Esophagus squamous epithelium (tissue), 5 donors: Measurements from ENCODE around the gene IBTK. TPM values are rescaled to one million over a fixed set of nuclear protein-coding genes. Genes with fewer than 3 reads are reported as not detected.

ENCODE experiments used
- DNase-seq: peaks from one replicate; lab custom pipeline; 2025; lab: John Stamatoyannopoulos, UW
- H3K27ac ChIP-seq, 4 donors: fragments of 200-600 bp; sonication (generic); one replicate each; pipeline ENCODE4 v1.5.1; 2016 to 2019; ENCODE audit warnings: mild to moderate bottlenecking in 1 of 4
- H3K27me3 ChIP-seq, 4 donors: fragments of 200-600 bp; sonication (generic); 1 replicate in 3 of 4; 2 replicates in 1 of 4; pipeline versions ENCODE4 v1.5.1 to v1.6.0; 2017 to 2021; ENCODE audit warnings: antibody characterized with exemption in 1 of 4
- H3K36me3 ChIP-seq, 3 donors: fragments of 200-600 bp; sonication (generic); one replicate each; pipeline ENCODE4 v1.5.1; 2016 to 2019
- H3K4me1 ChIP-seq, 3 donors: fragments of 200-600 bp; sonication (generic); one replicate each; pipeline ENCODE4 v1.5.1; 2017 to 2019
- H3K4me3 ChIP-seq, 4 donors: fragments of 200-600 bp; sonication (generic); 1 replicate in 3 of 4; 2 replicates in 1 of 4; pipeline ENCODE4 v1.5.1; 2016 to 2019; ENCODE audit warnings: mild to moderate bottlenecking in 2 of 4, moderate library complexity in 1 of 4
- H3K9me3 ChIP-seq, 3 donors: fragments of 200-600 bp; sonication (generic); one replicate each; pipeline ENCODE4 v1.5.1; 2016 to 2019
- POLR2A ChIP-seq, 4 donors: fragments of 450-650 bp; IDR thresholded peaks; one replicate each; pipeline ENCODE4 v1.6.1; 2017; ENCODE audit warnings: antibody characterized with exemption in 4 of 4, mild to moderate bottlenecking in 4 of 4, moderate library complexity in 3 of 4
- WGBS, 2 donors: methylation state at CpG; one replicate each; pipeline ENCODE4 v1.1.5; 2018; 5-methylcytosine and 5-hydroxymethylcytosine counted together
- intact Hi-C: fragments of 100-400 bp; cut with DNase I; formaldehyde crosslinking; loops from one replicate; pipeline ENCODE4 v1.15.0; 2022
- total RNA-seq, 4 donors: library from RNA; depleted of rRNA; stranded (reverse); fragments of >200 nt; gene quantifications; one replicate each; pipeline ENCODE4 v1.1.0, GENCODE V29; 2016
- TF ChIP-seq, protein P1 (sequence below), 6 experiments: fragments of 450-650 bp in 4 of 6; fragments of 200-600 bp in 2 of 6; sonication (generic) in 2 of 6; IDR thresholded peaks; one replicate each; pipeline ENCODE4 v1.5.1; 2016 to 2019; ENCODE audit warnings: antibody characterized with exemption in 6 of 6, mild to moderate bottlenecking in 4 of 6, moderate library complexity in 4 of 6
- donor health status: DM: yes; HTN: yes; CAD: no.

The IBTK gene
- total RNA-seq, 4 donors from 2014 or later = 15.0 to 33.5 (median 27.0) TPM

DNA sequence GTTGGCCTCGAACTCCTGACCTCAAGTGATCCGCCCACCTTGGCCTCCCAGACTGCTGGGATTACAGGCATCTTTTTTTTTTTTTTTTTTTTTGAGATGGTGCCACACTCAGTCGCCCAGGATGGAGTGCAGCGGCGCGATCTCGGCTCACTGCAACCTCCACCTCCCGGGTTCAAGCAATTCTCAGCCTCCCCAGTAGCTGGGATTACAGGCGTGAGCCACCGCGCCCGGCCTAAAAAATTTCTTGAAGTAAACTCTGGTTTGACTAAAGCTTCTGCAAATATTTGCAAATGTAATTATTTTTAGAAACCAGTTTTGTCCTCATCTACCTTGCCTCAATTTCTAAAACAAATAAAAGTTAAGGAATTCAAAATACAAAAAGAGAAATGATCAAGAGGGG, 1.2 kb downstream of the IBTK start:
- no peak for TF ChIP-seq POLR2A (IDR thresholded peaks at IDR 0.05)
- TF ChIP-seq, protein P1, sequence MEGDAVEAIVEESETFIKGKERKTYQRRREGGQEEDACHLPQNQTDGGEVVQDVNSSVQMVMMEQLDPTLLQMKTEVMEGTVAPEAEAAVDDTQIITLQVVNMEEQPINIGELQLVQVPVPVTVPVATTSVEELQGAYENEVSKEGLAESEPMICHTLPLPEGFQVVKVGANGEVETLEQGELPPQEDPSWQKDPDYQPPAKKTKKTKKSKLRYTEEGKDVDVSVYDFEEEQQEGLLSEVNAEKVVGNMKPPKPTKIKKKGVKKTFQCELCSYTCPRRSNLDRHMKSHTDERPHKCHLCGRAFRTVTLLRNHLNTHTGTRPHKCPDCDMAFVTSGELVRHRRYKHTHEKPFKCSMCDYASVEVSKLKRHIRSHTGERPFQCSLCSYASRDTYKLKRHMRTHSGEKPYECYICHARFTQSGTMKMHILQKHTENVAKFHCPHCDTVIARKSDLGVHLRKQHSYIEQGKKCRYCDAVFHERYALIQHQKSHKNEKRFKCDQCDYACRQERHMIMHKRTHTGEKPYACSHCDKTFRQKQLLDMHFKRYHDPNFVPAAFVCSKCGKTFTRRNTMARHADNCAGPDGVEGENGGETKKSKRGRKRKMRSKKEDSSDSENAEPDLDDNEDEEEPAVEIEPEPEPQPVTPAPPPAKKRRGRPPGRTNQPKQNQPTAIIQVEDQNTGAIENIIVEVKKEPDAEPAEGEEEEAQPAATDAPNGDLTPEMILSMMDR (IDR thresholded peaks at IDR 0.05) = no peak
- intact Hi-C loops = no loop called here

DNA sequence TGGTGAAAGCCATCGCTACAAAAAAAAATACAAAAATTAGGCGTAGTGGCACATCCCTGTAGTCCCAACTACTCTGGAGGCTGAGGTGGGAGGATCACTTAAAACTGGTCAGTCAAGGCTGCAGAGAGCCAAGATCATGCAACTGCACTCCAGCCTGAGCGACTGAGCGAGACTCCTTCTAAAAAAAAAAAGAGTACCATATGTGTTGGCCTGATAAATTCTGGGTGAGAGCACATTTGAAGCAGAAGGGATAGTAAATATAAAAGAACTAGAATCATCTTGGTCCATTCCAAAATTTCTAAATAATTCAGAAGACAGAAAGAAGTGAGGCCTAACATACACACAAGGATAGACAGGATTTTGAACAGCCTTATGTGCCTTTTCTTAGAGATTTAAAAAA, 2.2 kb downstream of the IBTK start:
- intact Hi-C loops = no loop called here

More for the DNA sequence above, 1.2 kb downstream of the IBTK start:
- H3K9me3 ChIP-seq = no peaks in the 10 kb centered on the region
- DNase-seq = no peak
- peaks cover 0 to 48% (median 31%) of the 10 kb centered on the region in 3 donors for H3K4me1 ChIP-seq
- WGBS, 2 donors = 66 to 76% methylated on average over 2 to 12 of the region's 12 CpGs
- no peaks in the 10 kb centered on the region for H3K27me3 ChIP-seq
- peak overlapping the region; percentile 61 to 96 (median 90) for H3K4me3 ChIP-seq
- H3K27ac ChIP-seq = peak overlapping the region; percentile 92 to 97 (median 95)
- peaks cover 0 to 4% (median 0%) of the 10 kb centered on the region in 3 donors for H3K36me3 ChIP-seq

DNA sequence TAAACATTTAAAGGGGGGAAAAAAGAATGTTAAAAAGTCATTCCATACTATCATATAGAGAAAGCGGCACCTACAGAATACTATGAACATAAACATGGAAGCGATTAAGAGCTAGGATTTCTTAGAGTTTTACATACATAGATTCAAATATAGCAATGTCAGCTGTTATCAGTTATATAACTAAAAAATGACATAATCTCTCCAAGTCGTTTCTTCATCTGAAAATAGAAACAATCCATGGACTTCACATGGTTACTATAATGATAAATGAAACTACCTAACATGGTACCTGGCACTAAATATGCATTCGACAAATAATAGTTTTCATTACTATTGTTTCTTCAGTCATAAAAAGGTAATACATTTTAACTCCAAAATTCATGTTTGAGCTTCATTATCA, 3.7 kb downstream of the IBTK start:
- WGBS, 2 donors = 72 to 74% methylated on average over 4 of the region's 4 CpGs
- Histone ChIP-seq H3K36me3 (peaks cover 0 to 19% (median 0%) of the 10 kb centered on the region in 3 donors), H3K27me3 (no peaks in the 10 kb centered on the region), H3K9me3 (no peaks in the 10 kb centered on the region), H3K4me3 (no peak overlapping the region), H3K27ac (no peak overlapping the region), H3K4me1 (peaks cover 0 to 47% (median 29%) of the 10 kb centered on the region in 3 donors)
- TF ChIP-seq, protein P1 (IDR thresholded peaks at IDR 0.05) = no peak
- TF ChIP-seq POLR2A (IDR thresholded peaks at IDR 0.05) = no peak
- intact Hi-C loops = no loop called here
- DNase-seq = no peak

More for the DNA sequence above, 2.2 kb downstream of the IBTK start:
- DNase-seq = no peak
- Histone ChIP-seq H3K9me3 (no peaks in the 10 kb centered on the region), H3K27me3 (no peaks in the 10 kb centered on the region), H3K36me3 (peaks cover 0 to 4% (median 0%) of the 10 kb centered on the region in 3 donors), H3K27ac (no peak overlapping the region), H3K4me3 (no peak overlapping the region), H3K4me1 (peaks cover 0 to 53% (median 31%) of the 10 kb centered on the region in 3 donors)
- TF ChIP-seq, protein P1 (IDR thresholded peaks at IDR 0.05) = no peak
- TF ChIP-seq POLR2A (IDR thresholded peaks at IDR 0.05) = no peak
- WGBS, 2 donors = 94 to 97% methylated on average over 4 of the region's 4 CpGs

DNA sequence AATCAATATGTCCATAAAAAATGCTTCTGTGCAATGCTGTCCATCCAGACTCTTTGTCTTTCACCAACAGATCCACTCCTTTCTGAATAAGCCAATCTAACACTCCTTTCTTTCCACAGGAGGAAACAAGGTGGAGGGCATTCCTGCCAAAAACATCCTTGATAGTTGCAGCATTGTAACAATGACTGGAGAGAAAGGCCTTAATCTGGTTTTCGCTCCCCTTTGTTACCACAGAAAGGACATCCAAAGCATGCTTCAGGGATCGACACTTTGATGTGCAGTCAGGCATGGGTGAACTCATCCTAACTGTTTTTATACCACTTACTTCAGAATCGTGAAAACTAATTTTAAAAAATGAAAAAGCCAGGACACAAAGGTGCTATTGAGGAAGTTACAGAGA, 7.4 kb downstream of the IBTK start:
- Histone ChIP-seq H3K27ac (no peak overlapping the region), H3K4me3 (no peak overlapping the region), H3K27me3 (no peaks in the 10 kb centered on the region), H3K4me1 (peaks cover 0 to 24% (median 8%) of the 10 kb centered on the region in 3 donors), H3K36me3 (peaks cover 0 to 51% (median 0%) of the 10 kb centered on the region in 3 donors), H3K9me3 (no peaks in the 10 kb centered on the region)
- 61 to 65% methylated on average over 3 of the region's 3 CpGs for WGBS, 2 donors
- TF ChIP-seq, protein P1 (IDR thresholded peaks at IDR 0.05) = no peak
- TF ChIP-seq POLR2A (IDR thresholded peaks at IDR 0.05) = no peak
- DNase-seq = no peak
- intact Hi-C loops = no loop called here

DNA sequence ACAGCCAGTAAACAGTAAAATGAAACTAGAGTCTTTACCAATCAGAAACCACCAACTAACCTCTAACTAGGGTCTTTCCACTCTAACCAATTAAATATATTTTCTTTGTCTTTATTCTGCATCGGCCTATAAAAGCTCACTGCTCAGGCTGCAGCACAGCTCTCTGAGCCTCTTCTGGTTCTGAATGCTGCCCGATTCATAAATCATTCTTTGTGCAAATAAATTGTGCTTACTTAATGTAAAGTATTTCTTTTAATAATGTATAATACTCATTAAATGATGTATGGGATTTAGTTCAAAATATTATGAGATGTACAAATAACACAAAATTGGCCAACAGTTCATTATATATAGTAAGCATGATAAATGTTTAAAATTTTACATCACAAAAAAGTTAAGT, 7.9 kb downstream of the IBTK start:
- intact Hi-C loops = no loop called here
- no peaks in the 10 kb centered on the region for H3K27me3 ChIP-seq
- H3K36me3 ChIP-seq = peaks cover 0 to 57% (median 0%) of the 10 kb centered on the region in 3 donors
- no peak overlapping the region for H3K4me3 ChIP-seq
- TF ChIP-seq, protein P1 (IDR thresholded peaks at IDR 0.05) = no peak
- no peak for TF ChIP-seq POLR2A (IDR thresholded peaks at IDR 0.05)
- no peaks in the 10 kb centered on the region for H3K9me3 ChIP-seq
- peaks cover 0 to 18% (median 5%) of the 10 kb centered on the region in 3 donors for H3K4me1 ChIP-seq
- DNase-seq = no peak
- 91 to 93% methylated on average over 2 of the region's 2 CpGs for WGBS, 2 donors
- H3K27ac ChIP-seq = no peak overlapping the region
